ENCODE data around the gene PCDHA5.

GRCh38 chr5:140794595-140795258, 26.7 kb upstream of the PCDHA5 start, which contains the start of gene PCDHA2:
- TF ChIP-seq CTCF (IDR thresholded peaks at IDR 0.05) (no peak), EZH2 (IDR thresholded peaks at IDR 0.05; ENCODE audit: borderline replicate concordance, insufficient read depth, low read depth, low read length, poor library complexity, severe bottlenecking) (no peak)
